ENCODE data around the gene ELK4.

The ELK4 gene

DNA sequence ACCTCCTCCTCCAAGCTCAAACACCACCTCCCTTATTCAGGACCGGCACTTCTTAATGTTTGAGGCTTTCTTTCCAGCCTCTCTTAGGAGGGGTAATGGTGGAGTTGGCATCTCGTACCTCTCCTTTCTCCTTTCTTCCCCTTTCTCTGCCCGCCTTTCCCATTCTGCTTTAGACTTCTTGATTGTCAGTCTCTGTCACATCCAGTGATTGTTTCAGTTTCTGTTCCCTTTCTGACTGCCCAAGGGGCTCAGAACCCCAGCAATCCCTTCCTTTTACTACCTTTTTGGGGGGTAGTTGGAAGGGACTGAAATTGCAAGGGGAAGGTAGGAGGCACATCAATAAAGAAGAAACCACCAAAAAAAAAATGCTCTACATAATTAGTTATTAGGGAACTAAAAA is 5.6 kb downstream of the ELK4 start:
- DNase-seq: no peak

GRCh38 chr1:205623646-205624045 is 8.2 kb downstream of the ELK4 start:
- no peak for DNase-seq

DNA sequence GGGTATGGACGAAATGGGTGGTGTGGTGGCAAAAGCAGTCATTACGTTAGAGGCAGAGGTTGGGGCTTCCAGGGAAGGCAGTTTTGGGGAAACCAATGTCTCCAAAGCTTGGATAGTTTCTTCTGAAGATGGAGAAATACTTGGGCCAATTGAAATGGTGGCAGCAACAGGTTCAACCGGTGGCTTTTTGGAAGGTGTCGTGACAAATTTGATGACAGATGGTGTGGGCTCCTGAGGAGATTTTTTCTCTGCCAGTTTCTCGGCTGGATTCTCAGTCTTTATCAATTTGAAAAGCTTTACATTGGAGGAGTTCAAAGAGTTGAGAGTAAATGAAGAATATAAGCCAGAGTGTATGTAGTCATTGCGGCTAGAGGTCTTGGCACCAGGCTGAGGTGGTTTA is 11.5 kb downstream of the ELK4 start:
- no peak for DNase-seq

DNA sequence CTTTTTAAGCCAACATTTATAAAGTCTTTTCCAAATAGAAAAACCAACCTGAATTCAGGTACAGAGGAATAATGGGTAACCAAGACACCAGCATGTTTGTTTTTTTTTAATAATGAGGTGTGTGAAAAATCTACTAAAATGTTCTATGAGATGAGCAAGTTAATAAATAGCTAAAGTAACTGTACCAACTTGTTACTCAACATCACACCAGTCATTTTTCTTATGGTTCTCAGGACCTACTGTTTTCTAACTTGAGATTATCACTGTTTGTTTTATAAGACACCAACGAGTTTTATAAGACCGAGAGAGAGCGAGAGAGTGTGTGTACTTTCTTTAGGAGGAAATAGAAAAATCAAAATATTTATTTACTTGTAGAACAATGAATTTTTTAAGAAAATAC is 12.4 kb downstream of the ELK4 start:
- no peak for DNase-seq

- DNase-seq: no peak
Measured at GRCh38 chr1:205616563-205617293, 15.1 kb downstream of the ELK4 start.

- no peak for DNase-seq
Measured at GRCh38 chr1:205615789-205616188, 16.0 kb downstream of the ELK4 start.

DNA sequence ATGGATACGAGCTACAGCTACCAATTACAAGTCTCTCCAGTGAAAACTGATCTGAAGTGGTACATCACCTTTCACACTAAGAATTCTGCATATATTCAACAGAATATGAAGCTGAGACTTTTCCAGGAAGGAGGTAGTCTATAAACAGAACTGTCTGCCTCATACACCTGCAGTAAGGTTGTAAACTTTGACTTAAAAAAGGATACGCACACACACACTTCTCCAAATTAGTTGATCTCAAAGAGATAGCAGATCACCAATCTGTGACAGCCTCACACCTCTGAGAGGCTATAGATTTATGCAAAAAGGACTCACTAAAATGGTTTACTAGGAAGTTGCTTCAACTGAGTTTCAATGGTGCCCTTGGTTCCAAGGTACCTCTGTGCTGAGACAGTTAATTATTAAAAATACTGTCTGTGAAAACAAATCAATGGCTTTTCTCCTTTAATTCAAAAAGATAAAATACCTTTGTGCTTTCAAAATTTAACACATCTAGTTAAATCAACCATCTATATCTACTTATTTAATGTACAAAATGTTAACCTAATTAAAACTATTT is 17.9 kb downstream of the ELK4 start:
- no peak for DNase-seq

DNA sequence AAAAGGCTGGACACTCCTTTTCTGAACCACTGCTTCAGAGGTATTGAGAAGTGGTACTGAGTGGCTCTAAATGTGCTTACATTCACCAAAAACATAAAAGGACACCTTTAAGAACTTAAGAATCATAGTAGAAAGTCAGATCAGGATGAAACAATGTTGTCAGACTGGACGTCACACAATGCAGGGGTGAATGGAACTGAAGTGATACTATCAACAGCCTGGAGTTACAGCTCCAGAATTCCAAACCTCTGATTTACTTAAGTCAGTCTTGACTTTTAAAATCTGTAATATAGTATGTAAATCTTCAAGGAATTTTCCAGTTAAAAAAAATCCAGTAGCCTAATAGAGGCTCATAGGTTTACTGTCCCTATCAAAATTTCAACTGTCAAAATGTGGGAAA is 19.3 kb downstream of the ELK4 start:
- no peak for DNase-seq

- no peak for DNase-seq
Measured at GRCh38 chr1:205612104-205612503, 19.7 kb downstream of the ELK4 start.

- DNase-seq: no peak
Measured at GRCh38 chr1:205610901-205611466, 20.8 kb downstream of the ELK4 start.

DNA sequence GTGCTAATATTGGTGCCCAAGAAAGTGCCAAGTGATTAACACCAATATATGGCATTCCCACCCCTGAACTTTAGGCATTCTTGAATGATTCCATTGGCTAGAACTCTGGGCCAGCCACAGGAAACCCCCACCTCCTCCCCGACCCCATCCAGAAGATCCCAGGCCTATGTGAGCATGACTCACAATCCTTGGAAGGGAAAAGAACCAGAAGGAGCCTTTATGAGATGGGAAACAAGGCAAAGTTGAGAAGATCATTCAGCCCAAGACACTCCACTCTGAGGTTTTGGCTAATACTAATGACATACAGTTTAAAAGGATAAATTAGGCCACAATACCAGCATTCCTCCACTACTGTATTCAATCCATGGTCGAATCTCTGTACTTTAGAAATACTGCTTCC is 21.8 kb downstream of the ELK4 start:
- DNase-seq: no peak

DNA sequence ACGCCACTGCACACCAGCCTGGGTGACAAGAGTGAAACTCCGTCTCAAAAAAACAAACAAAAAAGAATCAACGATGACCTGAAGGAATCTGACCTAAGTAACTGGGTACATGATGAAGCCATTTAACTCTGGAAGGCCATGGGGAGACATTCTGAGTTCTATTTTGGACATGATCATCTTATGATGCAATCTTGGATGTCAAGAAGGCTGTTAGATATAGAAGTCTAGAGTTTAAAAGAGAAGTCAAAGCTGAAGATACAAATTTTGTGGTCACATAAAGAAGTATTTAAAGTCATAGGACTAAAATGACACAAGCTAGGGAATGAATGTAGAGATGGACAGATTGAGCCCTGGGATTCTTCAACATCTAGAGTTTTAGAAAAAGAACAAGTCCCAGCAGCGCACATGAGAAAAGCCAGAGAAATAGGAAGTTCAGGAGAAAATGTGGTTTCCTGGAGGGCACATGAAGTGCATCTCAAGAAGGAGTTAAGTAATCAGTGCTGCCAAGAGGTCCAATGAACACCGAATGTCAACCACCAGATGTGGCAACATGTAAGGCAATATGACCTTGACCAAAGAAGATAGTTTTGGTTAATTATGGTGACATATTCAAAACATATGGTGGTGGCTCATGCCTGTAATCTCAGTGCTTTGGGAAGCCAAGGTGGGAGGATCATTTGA is 26.8 kb downstream of the ELK4 start:
- no peak for DNase-seq

DNA sequence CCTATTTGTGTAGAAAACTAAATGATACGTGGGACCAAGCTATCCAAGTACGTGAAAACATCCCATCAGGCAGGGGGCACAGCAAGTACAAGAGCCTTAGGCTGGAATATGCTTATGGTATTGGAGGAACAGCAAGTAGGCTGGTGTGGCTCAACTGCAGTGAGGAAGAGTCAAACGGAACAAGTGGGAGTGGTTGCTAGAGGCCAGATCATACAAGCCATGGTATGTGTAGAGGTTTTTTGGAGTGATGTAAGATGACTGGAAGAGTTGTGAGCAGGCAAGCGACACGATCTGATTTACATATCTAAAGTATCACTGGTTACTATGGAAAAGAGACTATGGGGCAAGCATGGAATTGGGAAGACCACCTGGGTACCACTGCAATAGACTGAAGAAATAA is 27.8 kb downstream of the ELK4 start:
- DNase-seq: no peak

DNA sequence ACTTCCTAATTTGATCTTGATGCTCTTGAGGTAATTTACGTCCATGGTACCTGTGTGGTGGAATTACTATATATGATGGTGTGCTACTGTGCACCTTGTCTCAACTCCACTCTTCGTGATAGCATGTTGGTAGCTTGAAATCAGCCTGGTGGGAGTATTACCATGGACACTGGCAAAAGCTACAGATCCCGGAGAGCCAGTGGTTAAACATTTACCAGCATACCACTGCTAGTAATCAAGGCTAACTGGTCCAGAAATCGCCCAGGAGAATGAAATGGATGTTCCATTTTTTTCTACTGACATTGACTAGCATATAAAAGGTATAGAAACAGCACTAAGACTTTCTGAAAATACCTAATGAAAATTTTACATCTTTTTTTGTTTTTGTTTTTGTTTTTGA is 30.6 kb downstream of the ELK4 start:
- DNase-seq: no peak

GRCh38 chr1:205600085-205600484 is 31.7 kb downstream of the ELK4 start:
- no peak for DNase-seq

- no peak for DNase-seq
Measured at GRCh38 chr1:205599669-205600042, 32.2 kb downstream of the ELK4 start.

GRCh38 chr1:205598841-205599668 is 32.8 kb downstream of the ELK4 start:
- no peak for DNase-seq

GRCh38 chr1:205597691-205598314 is 34.0 kb downstream of the ELK4 start:
- no peak for DNase-seq

DNA sequence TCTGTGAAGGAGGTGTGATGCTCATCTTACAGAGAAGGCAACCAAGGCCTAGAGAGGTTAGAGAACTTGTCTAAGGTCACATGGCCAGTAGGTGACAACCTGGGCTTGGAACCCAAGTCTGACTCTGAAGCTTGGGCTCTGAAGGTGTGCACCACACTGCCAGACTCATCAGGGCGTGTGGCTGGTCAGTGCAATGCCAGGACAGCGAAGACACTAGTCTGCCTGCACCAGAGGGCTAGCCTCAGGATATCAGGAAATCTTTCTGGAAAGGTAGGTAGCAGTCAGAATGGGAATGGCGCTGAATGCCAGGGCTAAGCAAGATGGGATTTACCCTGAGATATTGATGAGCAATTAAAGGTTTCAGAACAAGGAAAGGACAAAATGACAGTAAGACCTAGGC is 34.9 kb downstream of the ELK4 start:
- DNase-seq: no peak

- no peak for DNase-seq
Measured at GRCh38 chr1:205595861-205596260, 36.0 kb downstream of the ELK4 start.

DNA sequence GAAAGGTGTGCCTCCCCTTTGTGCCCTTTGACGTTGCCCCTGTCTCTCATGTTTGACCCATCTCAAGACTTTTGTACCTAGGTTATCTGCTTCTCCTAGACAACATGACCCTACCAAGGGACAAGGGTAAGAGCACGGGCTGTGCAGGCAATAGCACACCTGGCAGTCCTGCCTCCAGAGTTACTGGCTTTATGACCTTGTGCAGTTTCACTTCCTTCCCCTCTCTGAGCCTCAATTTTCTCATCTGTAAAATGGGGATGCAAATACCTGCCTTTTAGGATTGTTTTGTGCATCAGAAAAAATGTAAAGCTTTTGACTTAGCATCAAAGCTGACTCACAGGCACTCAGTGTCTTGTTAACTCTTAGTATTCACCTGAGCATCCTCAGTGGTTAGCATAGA is 36.4 kb downstream of the ELK4 start:
- DNase-seq: no peak

GRCh38 chr1:205594846-205595245 is 37.0 kb downstream of the ELK4 start:
- DNase-seq: no peak

- peak; percentile 17 for DNase-seq
Measured at GRCh38 chr1:205593967-205594366, 37.8 kb downstream of the ELK4 start.
